HG03342 (cell line): ENCODE data around the gene EDDM13.
"Not testable (repeated sequence)": the region's sequence is repeated elsewhere in the genome, so short reads cannot be mapped to it uniquely, and the experiment has no call there.

Source experiments
- ATAC-seq: cut with Tn5 transposase; IDR thresholded peaks from one replicate; pipeline ENCODE4 v1.9.1; 2021; ENCODE audit warnings: mild to moderate bottlenecking, moderate library complexity; ENCODE audit not compliant: unreplicated experiment

The EDDM13 gene

DNA sequence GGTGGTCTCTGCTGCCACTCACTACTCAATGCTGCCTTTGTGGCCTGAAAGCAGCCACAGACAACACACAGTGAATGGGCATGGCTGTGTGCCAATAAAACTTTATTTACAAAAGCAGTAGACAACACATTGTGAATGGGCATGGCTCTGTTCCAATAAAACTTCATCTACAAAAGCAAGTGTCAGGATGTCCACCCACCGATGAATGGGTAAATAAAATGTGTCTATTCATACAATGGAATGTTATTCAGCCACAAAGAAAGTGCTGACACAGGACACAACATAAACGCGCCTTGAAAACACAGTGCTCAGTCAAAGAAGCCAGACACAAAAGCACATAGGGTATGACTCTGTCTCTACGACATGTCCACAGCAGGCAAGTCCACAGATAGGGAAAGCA lies 22.0 kb downstream of the EDDM13 start:
- ATAC-seq, result no peak

DNA sequence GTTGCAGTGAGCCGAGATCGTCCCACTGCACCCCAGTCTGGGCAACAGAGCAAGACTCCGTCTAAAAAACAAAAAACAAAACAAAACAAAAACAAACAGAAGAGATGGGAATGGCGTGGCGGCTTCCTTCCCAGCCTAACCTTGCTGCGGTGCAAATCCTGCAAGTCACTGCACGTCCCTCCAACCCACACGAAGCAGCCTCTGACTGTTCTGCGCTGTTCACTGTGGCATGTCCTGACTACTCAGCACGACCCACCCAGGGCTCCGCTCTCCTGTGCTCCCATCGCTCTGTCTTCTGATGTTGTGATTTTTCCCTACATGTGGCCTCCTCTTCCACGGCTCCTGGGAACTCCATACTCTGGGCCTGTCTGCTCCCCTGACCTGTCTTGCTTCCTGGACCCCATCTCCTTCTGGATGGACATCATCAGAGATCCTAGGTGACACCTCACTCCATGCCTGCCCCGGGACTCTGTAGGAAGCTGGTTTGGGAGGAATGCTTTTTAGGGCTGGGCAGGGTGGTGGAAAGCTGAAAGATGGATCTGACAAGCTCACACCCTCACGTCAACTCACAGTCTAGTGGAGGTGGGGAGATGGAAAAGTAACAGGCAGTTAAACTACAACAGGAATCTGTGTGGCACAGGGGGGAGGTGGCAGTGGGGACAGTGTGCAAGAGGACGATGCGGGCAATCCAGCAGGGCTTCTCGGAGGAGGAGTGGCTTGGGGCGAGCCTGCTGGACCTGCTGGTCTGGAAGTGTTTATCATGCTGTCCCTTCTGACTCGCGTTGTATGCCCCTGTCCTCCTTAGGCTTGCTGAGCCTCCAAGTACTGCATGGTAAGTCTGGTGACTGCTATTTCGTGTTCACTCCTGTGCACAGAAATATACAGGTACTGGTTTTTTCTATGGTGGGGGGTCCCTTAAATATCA lies 23.2 kb downstream of the EDDM13 start:
- no peak for ATAC-seq

DNA sequence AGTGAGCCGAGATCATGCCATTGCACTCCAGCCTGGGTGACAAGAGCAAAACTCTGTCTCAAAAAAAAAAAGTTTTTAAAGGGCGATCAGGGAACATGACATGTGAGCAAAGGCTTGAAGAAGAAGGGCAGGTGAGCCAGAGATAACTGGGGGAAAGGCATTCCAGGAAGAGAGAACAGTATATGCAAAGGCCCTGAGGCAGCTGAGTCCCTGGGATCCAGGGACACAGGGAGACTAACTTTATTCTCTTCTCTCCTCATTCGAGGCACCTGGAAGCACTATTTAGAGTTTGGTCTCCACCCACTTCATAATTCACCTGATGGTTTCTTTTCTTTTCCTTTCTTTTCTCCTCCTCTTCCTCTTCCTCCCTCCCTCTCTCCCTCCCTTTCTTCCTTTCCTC lies 24.5 kb downstream of the EDDM13 start:
- no peak for ATAC-seq

DNA sequence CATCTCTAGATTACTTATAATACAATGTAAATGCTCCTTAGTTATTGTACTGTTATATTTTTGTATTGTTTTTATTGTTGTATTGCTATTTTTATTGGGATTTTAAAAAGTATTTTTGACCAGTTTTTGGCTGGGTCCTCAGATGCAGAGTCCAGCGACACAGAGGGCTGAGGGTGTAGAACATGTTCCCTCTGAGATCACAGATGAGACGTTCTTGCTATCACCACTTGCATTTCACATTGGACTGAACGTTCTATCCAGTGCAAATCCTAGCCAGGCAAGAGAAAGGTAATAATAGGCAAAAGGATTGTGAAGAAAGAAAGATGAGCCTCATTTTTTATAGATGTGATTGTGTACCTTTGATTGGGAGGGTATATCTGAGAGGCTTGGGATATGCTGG lies 27.1 kb downstream of the EDDM13 start:
- no peak for ATAC-seq

DNA sequence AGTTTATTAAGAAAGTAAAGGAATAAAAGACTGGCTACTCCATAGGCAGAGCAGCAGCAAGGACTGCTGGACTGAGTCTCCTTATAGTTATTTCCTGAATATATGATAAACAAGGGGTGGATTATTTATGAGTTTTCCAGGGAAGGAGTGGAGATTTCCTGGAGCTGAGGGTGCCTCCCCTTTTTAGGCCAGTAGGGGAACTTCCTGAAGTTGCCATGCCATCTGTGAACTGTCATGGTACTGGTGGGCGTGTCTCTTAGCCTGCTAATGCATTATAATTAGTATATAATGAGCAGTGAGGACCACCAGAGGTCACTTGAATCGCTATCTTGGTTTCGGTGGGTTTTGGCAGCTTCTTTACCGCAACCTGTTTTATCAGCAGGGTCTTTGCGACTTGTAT lies 28.6 kb downstream of the EDDM13 start:
- no peak for ATAC-seq

DNA sequence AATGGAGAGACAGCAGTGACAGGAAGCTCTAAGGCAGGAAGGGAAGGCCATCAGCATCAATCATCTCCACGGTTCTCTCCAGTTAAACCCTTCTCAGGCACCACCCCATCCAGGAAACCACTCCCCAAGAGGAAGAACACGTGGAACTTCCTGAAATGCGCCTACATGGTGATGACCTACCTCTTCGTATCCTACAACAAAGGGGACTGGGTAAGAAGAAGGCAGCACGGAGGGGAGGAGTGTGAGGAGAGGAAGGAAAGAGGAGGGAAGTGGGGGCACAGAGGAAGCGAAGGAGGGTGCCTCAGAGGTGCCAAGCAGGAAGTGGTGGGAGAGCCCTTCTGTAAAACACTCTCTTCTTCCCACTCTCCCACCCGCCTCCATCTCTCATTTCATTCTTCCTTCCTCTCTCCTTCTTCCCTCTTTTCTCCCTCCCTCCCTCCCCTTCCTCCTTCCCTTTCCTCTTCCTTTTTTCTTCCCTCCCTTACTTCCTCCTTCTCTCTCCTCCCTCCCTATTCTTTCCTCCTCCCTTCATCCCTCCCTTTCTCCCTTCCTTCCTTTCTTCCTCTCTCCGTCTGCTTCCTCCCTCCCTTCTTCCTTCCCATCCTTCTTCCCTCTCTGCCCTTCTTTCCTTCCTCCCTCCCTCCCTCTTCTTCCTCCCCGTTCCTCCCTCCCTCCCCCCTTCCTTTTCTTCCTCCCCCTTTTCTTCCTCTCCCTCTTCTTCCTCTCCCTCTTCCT lies 29.5 kb downstream of the EDDM13 start:
- ATAC-seq, result no peak

DNA sequence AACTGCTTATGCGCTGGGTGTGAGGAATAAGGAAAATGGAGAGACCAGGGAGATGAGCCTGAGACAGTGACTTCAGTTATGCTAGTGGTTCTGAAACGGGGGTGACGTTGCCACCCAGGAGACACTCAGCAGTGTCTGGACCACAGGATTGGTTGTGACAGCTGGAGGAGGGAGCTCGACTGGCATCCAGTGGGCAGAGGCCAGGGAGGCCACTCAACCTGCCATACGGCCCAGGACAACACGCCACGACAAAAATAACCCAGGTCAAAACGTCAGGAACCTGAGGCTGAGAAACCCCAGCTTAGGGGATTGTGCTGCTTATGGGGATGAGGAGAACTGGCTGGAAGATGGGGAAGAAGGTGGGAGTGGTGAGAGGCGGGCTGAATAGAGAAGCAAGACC lies 31.7 kb downstream of the EDDM13 start:
- no peak for ATAC-seq

DNA sequence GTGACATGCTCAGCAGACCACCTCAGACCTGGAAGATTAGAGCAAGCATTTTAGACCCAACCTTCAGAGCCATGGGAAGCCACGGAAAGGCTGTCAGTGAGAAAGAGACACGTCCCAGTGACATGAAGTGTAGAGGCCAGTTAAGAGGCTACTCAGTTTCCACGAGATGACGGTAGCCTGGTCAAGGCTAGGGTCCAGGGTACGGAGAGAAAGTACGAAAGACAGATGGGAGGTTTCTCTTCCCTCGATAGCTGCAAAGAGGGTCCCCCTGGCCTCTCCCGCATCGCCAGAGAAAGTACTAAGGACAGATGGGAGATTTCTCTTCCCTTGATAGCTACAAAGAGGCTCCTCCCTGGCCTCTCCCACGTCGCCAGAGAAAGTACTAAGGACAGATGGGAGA lies 33.5 kb downstream of the EDDM13 start:
- ATAC-seq, result no peak

DNA sequence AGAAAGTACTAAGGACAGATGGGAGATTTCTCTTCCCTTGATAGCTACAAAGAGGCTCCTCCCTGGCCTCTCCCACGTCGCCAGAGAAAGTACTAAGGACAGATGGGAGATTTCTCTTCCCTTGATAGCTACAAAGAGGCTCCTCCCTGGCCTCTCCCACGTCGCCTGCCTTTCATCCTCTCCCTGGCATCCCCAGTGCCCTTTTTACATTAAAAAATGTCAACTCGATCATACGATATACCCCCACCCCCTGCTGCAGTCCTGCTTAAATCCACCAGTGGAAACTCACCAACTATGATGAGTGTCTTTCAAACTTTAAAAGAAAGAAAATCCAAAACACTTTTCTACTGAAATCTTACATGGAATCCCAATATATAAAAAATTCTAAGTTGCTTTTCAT lies 34.5 kb downstream of the EDDM13 start:
- ATAC-seq, result not testable (repeated sequence)

DNA sequence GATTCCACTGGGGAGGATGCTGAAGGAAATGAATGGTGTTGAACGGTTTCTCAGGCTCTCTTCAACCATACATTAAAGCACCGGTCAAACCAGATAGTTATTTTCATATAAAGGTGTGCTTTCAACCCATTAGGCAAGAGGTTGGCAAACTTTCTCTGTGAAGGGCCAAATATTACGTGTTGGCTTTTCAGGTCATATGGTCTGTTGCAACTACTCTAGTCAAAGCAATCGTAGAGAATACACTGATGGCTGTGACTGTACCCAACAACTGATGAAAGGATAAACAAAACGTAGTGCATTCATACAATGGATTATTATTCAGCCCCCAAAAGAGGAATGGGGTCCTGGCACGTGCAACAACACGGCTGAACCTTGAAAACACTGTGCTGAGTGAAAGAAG lies 36.2 kb downstream of the EDDM13 start:
- no peak for ATAC-seq

DNA sequence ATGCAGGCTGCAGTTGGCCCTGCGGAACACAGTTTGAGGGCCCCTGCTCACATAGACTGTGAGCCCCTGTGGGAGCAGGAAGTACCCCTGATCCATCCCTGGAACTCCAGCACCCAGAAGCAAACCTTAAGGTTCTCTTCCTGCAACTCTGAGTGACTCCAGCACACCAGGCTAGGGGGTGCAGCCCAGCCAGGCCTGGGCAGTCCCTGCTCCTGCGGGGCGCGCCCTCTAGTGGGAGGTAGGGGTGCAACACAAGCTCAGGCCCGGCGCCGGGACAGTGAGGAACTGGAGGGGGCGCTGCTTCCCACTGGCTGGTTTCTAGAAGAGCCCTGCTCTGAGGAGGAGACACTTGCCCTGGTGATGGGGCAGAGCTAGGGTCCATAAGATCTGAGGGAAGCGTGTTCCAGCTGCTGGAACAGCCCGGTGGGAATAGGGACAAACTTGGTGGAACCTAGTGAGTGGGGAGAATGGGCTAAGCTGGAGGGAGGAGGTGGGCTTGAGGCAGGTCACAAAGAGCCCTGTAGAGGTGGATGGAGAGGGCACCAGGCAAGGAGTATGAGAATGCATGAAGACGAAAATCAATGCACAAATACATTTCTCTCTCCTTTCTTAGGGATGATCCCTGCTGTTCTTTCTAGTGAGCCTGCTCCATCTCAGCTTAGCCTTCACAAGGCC lies 37.1 kb downstream of the EDDM13 start:
- peak; percentile 39 for ATAC-seq

DNA sequence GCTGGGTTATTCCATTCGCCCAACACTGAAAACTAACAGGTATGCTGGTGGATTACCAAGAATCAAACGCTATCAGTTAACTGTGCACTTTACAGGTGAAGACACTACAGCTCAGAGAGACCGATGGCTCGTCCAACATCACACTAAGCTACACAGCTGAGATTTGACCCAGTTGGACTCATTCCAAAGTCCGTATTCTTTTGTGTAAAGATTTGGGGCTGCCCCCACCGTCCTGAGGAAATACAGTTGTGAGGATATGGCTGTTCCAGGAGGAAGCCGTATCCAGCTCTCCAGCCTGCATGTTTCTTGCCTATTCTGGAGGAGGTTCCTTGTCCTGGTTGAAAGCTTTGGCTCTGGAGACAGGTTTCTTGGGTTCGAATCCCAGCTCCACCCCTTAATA lies 37.9 kb downstream of the EDDM13 start:
- ATAC-seq, result no peak

DNA sequence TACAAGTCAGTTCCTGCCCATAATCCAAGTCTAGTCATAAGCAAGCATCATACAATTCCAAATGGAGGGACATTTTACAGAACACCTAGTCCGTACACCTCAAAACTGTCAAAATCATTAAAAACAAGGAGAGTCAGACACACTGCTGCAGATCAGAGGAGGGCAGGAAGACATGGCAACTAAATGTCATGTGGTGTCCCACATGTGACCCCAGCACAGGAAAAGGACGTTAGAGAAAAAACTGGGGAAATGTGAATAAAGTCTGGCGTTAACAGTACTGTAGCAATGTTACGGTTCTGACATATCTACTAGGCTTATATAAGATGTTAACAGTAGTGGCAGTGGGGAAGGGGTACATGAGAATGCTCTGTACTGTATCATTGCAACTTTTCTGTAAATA lies 39.8 kb downstream of the EDDM13 start:
- ATAC-seq, result no peak

DNA sequence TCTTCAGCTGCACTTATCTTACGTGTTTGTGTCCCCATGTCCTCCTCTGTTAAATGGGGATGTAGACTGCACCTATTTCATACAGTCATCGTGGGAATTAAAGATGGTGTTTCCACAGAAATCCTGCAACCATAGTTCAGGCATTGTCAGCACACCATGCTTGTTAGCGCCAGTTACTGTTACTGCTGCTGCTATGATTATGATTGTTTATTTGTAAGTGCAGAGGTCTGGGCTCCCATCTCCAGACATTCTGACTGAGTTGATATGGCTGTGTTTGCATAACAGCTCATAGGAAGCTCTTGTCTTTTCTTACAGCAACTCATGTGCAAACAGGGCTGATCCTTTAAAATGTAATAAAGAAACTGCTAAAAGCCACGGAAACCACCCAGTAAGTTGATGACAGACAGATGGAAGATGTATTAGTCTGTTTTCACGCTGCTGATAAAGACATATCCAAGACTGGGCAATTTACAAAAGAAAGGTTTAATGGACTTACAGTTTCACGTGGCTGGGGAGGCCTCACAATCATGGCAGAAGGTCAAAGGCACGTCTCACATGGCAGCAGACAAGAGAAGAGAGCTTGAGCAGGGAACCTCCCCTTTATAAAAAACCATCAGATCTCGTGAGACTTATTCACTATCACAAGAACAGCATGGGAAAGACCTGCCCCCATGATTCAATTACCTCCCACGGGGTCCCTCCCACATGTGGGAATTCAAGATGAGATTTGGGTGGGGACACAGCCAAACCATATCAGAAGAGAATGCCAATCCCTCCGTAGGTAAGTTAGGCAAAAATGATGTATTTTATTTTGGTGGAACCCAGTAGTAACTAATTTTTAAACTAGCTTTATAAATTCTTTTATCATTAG lies 40.5 kb downstream of the EDDM13 start:
- no peak for ATAC-seq

DNA sequence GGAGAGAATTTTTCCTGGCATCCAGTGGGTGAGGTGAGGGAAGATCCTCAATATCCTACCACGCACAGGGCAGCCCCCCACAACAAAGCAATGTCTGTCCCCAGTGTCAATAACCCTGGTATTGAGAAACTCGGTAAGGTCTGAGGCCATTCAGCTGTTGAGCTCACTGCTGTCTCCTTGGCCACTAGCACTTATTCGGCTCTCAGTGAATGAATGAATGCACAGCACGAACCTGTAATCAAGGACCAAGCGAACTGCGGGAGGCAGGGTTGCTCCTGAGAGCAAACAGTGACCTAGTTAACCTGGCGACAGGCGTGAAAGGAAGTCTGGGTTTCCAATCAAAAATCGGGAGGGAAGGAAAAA lies 41.5 kb downstream of the EDDM13 start:
- peak; percentile 6 for ATAC-seq

DNA sequence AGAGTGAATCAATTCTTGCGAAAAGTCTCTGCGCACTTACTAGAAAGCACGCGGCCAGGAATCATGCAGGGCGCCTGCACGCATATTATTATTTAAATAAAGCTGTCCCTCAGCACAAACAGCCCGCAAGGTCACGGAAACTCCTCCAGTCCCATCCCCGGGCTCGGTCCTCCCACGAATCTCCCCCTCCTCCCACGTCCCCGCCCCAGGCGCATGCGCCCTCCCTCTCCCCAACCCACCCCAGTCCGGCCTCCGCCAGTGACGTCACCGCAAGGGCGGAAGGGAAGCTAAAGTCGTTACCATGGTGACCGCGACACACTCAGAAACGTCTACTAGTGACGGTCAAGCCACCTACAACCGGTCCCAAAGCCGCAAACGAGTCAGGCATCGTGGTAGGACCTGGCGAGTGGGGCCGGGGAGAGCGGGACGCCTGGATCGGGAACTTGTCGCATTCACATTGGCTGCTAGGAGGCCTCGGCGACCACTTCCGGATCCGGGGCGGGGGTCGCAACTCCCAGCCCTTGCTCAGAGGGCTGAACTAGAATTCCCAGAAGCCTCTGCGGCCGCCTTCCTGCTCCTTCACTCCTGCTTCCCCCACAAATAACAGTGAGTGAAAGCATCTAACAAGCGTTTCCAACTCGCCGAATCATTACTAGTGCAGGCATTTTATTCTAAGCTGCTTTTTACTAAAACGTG lies 42.0 kb downstream of the EDDM13 start, which contains the start of gene ZSCAN5A:
Gene ZSCAN5A (minus strand): TSS at position 459 of the 696 bp plus-strand sequence. CDS start 89,793 bp downstream, outside the sequence.
- peak; percentile 67 for ATAC-seq

DNA sequence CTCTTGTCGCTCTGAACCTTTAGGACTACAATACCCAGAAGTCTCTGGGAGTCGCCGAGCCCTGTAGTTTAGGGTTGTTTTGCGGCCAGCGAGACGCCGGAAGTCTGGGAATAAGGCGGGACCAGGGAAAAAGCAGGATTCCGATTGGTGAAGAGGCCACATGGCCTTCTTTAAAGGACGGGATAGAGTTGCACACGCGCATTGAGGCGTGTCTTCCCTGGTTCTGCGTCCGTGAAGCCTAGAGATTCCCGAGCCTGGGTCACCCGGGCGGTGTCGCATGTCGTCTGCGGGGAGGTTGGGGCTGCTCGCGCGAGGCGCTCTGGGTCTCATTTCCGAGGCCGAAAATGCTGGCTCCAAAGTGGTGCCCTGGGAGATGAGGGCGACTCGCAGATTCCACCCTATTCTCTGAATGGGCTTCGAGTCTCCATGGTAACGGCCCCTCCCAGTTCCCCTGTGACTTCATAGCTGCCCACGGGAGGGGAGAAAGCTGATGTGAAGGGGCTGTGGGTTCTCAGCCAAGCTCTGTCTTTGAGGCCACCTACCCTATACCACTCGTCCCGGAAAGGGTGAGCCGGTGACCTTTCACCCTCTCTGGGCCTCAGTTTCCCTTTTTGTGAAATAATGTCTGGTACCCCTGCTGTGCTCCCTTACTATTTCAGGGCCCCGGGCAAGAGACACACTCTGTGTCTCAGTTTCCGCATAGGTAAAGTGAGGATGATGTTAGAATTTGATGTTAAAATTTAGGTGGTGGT lies 42.7 kb downstream of the EDDM13 start:
- ATAC-seq, result peak; percentile 68

DNA sequence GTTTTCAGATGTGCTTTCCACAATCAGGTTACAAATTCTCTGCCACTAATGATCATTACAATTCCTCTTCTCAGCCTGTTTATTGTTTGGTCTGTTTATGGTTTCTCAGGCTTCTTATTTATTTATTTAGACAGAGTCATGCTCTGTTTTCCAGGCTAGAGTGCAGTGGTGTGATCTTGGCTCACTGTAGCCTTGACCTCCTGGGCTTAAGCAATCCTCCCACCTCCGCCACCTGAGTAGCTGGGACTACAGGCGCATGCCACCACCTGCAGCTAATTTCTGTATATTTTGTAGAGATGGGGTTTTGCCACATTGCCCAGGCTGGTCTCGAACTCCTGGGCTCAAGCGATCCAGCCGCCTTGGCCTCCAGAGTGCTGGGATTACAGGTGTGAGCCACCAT lies 44.2 kb downstream of the EDDM13 start:
- no peak for ATAC-seq

DNA sequence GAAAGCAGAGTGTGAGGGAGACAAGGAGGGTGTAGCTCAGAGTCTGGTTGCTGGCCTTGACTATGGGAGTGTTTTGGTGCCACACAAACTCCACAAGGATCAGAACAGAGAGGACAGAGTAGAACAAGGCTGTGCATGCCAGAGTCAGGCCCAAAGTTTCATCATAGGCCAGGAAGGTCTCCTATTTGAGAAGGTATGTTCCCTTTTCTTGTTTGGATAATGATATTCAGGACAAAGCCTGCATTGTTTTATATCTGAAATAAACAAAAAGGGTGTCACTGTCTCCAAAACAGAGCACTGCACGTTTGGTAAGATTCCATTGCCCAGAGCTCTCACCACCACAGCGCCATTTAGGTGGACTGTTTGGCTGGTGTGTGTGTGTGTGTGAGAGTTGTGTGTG lies 45.2 kb downstream of the EDDM13 start:
- no peak for ATAC-seq
